ENCODE results near the gene TACC3. TPM values are rescaled to one million over a fixed set of nuclear protein-coding genes. Genes with fewer than 3 reads are reported as not detected.
A peak's percentile ranks its signal among the peaks of the same experiment; 100 is the strongest.

The TACC3 gene
- polyA plus RNA-seq (ENCODE audit: insufficient read length in 12 of 12), result 10 to 100 TPM in 11 of 12 donors, not detected in 1; 15.3 to 43.5 (median 26.6) TPM
- long read RNA-seq, donor 1, partial matches to known transcripts, result 0 of 5 reads
- long read RNA-seq, donor 1, other reads (novel, unspliced or antisense), result 0 of 5 reads
- long read RNA-seq, donor 2, partial matches to known transcripts, result 0 of 2 reads
- long read RNA-seq, donor 2, other reads (novel, unspliced or antisense), result 0 of 2 reads
- long read RNA-seq, donor 3, partial matches to known transcripts, result 0 of 1 reads
- long read RNA-seq, donor 3, other reads (novel, unspliced or antisense), result 0 of 1 reads
- long read RNA-seq, donor 4, partial matches to known transcripts, result 0 of 2 reads
- long read RNA-seq, donor 4, other reads (novel, unspliced or antisense), result 0 of 2 reads
- long read RNA-seq, donor 5, transcript TACC3-201 (16 exons, 2,781 nt), result major isoform, 5 of 8 reads
- long read RNA-seq, donor 5, partial matches to known transcripts, result 0 of 8 reads
- long read RNA-seq, donor 5, other reads (novel, unspliced or antisense), result 0 of 8 reads
- long read RNA-seq, donor 6, partial matches to known transcripts, result 0 of 4 reads
- long read RNA-seq, donor 6, other reads (novel, unspliced or antisense), result 0 of 4 reads
- long read RNA-seq, donor 7, partial matches to known transcripts, result 0 of 5 reads
- long read RNA-seq, donor 7, other reads (novel, unspliced or antisense), result 0 of 5 reads
- long read RNA-seq, donor 8, partial matches to known transcripts, result 0 of 3 reads
- long read RNA-seq, donor 8, other reads (novel, unspliced or antisense), result 0 of 3 reads
- long read RNA-seq, donor 9, partial matches to known transcripts, result 0 of 1 reads
- long read RNA-seq, donor 9, other reads (novel, unspliced or antisense), result 0 of 1 reads
- long read RNA-seq, donor 10, partial matches to known transcripts, result 0 of 2 reads
- long read RNA-seq, donor 10, other reads (novel, unspliced or antisense), result 0 of 2 reads
- long read RNA-seq, donor 11, transcript TACC3-201 (16 exons, 2,781 nt), result major isoform, 8 of 9 reads
- long read RNA-seq, donor 11, partial matches to known transcripts, result 0 of 9 reads
- long read RNA-seq, donor 11, other reads (novel, unspliced or antisense), result 0 of 9 reads

DNA sequence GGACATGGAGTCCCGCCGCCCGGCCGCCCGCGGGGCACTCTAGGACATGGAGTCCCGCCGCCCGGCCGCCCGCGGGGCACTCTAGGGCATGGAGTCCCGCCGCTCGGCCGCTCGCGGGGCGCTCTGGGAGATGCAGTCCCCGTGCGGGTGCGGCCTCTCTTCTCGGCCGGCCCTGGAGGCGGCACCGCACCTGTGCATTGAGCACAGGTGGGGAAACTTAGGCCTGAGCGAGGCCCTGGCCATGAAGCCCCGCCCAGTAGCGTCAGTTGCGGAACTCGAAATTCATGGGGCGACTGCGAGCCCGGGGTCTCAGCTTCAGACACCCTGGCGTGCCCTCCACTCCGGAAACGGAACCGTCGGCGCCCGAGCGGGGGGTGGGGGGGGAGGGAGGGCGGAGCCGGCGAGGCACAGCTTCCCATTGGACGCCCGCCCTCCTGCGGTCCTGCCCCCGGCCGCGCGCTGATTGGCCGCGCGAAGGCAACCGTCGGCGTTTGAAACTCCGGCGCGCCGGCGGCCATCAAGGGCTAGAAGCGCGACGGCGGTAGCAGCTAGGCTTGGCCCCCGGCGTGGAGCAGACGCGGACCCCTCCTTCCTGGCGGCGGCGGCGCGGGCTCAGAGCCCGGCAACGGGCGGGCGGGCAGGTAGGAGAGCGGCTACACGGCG, at the start of gene TACC3, which contains the start of gene TMEM129:
Gene TACC3 (plus strand): TSS at position 519 of the 663 bp plus-strand sequence. CDS start 1,901 bp downstream, outside the sequence.
Gene TMEM129 (minus strand): TSS at position 321 of the 663 bp plus-strand sequence. CDS start 486 bp downstream, outside the sequence.
- peak; percentile 94 for DNase-seq

DNA sequence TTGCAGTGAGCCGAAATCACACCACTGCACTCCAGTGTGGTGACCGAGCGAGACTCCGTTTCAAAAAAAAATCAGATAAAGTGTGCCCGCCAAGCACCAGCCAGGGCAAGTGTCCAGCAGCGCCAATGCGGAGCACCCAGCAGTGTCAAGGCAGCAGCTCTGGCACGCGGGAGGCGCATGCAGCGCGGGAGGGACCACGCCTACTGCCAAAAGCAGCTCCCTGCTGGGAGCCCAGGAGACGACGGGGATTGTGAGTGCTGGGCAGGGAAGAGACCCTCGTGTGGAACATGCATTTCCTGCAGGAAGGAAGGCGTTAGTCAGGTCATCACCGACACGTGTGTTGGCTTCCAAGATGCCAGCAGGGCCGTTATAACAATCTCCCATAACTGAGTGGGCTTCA, 47.6 kb upstream of the TACC3 start:
- no peak for DNase-seq

DNA sequence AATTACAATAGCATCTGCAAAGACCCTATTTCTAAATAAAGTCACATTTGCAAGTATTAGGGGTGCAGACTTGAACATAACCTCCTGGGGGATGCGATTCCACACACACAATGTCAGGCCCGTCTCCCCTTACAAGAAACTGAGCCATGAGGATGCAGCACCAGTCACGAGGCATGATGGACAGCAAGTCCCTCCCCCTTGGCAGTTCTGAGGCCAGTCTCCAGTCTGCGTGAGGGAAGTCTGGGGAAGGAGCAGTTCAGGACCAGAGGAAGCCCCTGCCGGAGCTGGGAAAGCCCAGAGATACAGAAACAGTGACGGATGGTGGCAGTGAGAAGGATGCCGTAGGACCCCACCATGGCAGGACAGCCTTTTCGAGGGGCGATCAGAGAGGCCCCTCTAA, 46.6 kb upstream of the TACC3 start:
- DNase-seq, result no peak

DNA sequence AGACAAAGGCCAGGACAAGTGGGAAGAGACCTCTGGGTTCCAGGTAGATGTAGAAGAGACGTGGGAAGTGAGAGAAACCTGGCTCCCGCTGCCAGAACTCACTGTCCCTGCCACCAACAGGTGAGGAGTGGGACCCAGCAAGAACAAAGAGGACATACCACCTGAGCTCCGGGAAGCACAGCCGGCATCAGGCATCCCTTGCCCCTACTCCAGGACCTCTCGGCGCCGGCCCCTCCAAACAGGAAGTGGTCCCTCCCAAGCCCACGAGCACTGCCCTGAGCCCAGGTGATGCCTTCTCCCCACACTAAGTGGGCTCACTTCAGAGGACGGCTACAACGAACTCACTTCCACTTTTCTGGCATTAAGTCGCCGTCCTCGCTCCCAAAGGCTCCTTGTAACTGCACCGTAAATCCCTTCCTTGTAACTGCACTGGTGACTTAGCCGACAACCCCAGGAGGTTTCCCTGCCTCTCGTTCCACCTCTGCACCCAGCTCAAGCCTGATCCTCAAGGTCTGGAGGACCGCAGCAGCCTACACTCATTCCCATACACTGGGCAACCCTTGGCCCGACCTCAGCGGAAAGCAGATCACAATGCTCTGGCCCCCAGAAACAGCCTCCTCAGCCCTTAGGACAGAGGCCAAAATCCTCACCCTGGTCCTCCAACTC, 46.1 kb upstream of the TACC3 start:
- no peak for DNase-seq

DNA sequence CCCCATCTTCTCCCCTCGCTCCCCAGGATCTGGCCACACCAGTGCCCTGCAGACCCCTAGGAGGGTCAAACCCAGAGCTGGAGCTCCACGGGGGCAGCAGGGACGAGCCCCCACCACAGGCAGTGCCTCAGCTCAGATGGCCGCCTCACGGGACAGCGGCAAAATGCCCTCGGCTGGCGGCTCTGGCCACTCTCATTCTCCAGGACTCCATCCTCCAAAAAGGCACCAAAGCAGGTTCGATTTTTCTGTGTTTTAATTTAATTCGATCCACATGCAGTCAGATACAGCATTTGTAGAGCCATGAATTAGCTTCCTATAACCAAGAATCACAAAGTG, 45.6 kb upstream of the TACC3 start:
- no peak for DNase-seq

DNA sequence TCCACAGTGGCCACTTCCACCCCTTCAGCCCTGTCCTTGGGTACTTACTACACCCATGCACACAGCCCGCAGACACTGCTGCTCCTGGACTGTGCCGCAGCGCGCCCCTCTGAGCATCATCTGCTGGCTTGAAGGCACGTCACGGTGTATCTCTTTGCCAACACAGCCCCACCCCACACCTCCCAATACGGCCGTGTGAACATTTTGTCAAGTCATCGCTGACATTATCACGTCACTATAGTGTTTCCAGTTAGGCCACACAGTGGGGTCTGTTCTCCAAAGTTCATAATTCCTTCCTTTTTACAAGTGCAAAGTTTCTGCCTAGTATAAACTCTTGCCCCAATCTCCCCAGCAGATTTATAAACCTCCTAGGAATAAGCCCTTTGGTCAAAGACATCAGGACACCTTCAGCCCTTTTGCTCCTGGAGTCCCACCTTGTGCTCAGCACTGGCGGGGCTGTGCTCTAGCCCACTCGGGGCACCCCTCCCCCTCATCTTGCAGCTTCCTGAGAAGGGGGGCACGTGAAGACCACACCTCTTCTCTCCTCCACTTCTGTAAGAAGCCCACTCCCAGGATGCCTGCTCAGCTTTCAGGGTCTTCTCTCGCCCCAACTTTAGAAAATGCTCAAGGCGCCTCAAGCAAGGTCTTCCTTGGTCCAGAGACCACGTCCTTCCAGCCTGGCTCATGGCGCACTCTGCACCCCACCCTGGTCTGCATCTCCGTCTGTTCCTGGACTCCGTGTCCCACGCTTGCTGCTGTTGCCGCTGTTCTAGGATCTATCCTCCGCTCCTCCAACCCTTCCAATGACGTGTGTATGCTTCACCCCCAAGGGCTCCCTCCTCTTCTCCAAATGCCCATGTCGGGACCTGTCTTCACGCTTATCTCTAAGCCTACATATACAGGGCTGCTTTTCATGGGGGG, 44.5 kb upstream of the TACC3 start:
- no peak for DNase-seq

DNA sequence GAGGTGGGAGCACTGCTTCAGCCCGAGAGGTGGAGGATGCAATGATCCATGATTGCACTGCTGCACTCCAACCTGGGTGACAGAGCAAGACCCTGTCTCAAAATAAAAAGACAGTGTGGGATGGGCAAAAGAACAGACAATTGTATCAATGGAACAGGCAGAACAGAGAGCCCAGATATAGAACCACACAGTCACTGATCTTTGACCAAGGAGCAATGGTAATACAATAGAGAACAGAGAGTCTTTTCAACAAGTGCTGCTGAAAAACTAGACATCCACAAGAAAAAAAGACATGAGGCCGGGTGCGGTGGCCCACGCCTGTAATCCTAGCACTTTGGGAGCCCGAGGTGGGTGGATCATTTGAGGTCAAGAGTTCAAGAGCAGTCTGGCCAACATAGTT, 43.1 kb upstream of the TACC3 start:
- no peak for DNase-seq

DNA sequence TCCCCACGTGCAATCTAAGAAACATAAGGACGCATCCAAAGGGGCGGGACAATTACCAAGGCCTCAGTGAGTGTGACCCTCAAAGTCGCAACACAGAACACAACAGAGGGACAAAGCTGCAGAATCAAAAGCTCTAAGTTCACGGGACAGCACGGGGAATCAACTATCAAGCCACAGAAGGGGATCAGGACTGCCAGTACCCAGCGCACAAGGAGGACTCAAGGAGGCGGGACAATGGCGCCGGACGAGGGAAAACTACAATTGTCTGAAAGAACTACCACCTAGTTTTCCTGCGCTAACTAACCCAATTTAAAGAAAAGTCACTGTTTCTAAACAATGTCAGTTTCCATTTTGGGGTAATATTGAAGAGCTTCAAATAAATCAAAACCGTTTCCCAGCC, 38.5 kb upstream of the TACC3 start:
- no peak for DNase-seq

DNA sequence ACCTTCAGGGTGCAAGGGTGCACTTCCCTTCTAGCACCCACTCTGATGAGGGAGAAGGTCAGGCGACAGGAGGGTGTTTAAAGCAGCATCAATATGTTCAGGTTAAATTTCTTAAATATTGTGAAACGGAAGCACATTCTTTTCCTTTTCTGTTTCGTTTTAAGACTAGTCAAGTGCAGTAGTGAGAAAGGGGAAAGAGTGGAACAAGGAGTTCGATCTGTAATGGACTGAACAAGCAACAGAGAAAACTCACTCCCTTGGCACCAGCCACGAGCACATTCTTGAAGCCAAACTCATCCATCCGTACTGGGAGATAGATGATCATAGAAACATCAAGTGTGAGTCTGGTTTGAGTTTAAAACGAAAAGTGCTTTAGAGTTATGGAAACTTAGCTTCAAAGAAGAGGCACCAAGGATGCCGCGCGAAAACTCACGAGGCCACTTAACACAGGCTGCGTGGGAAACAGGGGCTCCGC, 38.0 kb upstream of the TACC3 start:
- DNase-seq, result peak; percentile 45

DNA sequence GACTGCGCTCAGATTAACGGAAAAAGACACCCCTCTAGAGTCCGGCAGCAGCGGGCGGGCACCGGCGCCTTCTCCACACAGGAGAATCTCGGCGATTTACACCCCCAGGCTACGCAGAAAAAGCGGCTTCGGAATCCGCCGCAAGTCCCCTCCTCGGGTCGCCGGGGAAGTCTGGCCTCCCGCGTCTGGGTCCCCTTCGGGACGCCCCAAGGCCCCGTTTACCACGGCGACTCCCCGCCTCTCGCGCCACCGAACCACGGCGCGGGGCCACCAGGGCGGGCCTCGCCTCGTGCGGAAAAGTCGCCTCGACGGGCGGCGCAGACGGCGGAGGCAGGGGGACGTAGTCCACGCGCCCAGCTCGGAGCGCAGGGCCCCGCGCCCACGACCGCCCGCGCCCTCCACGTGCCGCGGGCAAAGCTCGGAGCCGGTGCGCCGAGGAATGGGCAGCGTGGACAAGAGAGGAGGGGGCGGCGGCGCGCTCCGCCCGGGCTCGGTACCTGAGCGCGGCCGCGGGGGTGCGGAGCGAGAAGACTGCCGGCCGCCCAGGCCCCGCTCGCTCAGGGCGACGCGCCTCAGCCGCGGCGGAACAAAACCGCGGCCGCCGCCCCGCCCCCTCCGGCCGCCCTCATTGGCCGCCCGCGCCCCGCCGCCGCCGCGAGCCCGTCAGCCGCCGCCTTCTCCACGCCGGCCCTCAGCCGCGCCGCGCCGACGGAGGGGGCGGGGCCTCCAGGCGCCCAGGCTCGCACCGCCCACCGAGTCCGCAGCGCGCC, 37.4 kb upstream of the TACC3 start, which contains the start of gene FAM53A:
Gene FAM53A (minus strand): TSS at position 578 of the 770 bp plus-strand sequence. CDS start 15,572 bp downstream, outside the sequence.
- peak; percentile 73 for DNase-seq

DNA sequence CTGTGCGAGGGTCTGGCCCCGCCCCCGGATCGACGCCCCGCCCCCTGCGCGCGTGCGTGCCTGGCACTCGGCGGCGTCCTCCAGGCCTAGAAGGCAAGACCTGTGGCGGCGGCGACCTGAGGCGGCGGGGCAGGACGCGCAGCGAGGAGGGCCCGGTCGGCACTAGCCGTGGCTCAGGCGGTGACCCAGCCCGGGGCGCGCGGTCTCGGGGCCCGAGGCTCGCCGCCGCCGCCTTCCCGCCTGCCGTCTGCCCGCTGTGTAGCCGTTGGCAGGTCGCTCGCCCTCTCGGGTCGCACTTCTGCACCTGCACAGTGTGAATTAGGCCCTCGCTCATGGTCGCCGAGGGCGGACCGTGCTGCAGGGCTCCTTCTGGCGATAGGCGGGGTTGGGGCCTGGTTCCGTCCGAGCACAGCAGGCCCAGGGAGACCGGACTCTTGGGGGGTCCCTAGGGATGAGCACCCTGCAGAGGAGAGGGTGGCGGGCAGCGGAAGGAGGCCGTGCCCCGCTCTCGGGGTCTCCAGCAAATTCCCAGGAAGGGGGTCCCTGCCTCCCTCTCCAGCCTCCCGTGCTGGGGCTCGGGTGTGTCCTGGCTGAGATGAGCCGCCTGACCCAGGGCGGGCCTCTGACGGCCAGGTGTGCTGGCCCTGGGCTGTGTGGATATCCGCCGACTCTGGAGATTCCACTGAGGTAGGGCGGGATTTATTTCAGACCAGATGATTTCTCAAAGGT, 36.7 kb upstream of the TACC3 start:
- DNase-seq, result no peak

DNA sequence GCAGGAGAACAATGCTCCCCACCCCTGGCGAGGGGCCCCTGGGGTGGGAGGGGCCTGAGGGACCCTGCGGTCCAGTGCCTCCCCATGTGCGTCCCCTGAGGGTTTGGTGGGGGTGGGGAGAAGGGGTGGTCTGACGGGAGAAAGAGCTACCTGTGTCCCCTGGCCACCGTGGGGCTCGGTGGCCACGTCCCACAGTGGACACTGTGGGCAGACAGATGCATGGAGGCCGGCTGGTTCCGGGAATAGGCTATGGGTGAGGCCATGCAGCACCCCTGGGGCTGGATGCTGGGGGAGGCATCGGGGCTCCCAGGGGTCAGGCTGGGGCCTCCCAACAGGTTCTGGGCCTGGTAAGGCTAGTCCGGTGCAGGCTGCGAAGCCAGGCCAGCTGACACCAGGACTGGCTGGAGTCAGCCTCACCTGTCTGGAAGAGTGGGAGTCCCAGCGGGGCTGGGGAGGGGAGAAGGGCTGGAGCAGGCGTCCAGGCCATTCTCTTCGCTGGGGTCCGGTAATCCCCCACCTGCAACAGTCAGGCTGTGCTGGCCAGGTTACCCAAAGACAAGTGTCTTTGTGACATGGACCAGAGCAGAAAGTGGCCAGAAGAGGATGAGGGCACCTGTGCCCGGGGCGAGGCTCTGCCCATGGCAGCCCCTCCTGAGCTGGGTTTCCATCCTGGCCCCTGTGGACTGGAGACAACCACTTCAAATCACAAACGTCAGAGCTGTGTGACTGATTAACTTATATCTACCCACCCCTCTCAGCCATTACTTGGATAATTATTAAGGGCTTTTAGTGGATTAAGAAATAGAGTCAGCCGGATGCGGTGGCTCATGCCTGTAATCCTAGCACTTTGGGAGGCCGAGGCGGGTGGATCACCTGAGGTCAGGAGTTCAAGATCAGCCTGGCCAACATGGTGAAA, 35.8 kb upstream of the TACC3 start:
- no peak for DNase-seq

DNA sequence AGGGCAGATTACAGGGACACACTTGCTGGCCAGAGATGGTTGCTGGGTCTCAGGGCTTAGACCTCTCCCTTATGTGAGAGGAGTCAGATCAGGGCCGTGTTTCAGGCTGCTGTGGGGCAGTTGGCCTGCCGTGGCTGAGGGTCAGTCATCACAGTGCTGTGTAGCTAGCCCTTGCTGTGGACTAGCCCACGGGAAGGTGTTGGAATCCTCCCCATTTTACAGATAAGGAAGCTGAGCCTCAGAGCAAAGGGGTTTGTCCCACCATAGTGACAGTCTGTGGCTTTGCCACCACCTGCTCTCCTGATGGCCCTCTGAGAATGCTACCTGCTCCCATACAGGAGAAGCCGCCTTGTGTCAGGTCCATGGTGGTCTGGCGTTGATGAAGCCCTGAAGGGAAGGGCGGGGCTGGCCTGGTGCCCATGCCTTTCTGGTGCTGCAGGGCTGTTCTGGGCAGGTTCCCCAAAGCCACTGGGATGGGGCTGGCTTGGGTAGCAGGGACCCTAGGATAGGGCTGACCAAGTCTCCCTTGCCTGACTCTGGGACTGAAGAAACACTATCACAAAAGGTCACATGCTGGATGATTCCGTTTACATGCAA, 34.8 kb upstream of the TACC3 start:
- no peak for DNase-seq

DNA sequence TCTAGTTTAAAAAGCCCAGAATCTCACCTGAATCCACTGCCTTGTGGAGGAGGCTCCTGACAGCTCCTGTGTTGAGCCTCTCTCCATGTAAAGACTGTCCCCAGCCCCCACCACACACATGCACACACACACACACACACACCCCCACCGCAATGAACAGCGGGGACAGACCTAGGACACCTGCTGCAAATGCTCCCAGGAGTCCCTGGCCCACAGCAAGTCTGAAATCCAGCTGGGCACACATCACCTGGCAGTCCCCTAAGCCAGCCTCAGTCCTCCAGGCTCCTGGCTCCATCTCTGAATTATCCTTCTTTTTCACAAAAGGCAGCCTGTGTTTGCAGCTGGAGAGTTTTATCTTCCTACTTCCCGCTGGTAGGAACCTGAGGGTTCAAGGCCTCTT, 30.6 kb upstream of the TACC3 start:
- DNase-seq, result no peak

DNA sequence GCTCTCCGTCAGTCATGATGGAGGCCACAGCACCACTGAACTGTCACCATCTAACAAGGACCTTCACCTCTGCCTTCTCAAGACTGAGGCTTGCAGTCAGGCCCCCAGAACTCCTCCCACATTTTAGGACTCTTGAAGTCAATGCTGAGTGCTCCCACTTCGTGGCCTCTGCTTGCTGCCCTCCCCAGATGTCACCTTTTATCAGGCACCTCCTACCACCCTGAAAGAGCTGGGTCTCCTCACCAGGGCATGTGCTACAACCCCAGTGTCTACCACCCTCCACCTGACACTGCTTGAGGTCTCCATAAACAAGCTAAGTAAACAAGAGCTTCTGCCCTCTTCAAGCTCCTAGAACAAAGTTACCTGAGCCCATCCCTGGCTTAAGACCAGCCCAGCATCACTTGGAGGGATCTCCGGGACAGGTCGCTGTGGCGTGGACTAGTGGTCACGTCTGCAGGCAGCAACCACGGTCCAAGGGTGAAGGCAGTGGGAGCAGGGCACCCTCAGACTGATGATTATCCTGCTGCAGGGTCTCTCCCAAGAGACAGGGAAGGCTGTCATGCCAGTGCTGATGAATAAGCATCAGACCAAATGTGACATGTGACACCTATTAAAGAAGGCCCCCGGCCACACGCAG, 29.5 kb upstream of the TACC3 start:
- DNase-seq, result no peak

Measured in muscle of arm (tissue), 14 donors.